ENCODE data around the gene SS18.
"Not testable (repeated sequence)": the region's sequence is repeated elsewhere in the genome, so short reads cannot be mapped to it uniquely, and the experiment has no call there.

SS18 gene

GRCh38 chr18:26090130-26091046 is at the start of gene SS18:
Gene SS18 (minus strand): TSS chr18:26090613. CDS start chr18:26090569, 44 bp downstream.
- DNase-seq (ENCODE audit: low read depth), result peak; percentile 80

GRCh38 chr18:26135548-26135947 is 45.1 kb upstream of the SS18 start:
- no peak for DNase-seq (ENCODE audit: low read depth)

GRCh38 chr18:26134107-26134506 is 43.7 kb upstream of the SS18 start:
- DNase-seq (ENCODE audit: low read depth), result no peak

GRCh38 chr18:26133652-26134051 is 43.2 kb upstream of the SS18 start, which contains the start of gene PSMA8:
Gene PSMA8 (plus strand): TSS chr18:26133869. CDS start chr18:26133966, 97 bp downstream.
- peak; percentile 15 for DNase-seq (ENCODE audit: low read depth)

GRCh38 chr18:26128192-26128591 is 37.8 kb upstream of the SS18 start:
- DNase-seq (ENCODE audit: low read depth), result not testable (repeated sequence)

- no peak for DNase-seq (ENCODE audit: low read depth)
Measured at GRCh38 chr18:26127786-26128185, 37.4 kb upstream of the SS18 start.

GRCh38 chr18:26121994-26122393 is 31.6 kb upstream of the SS18 start:
- DNase-seq (ENCODE audit: low read depth), result not testable (repeated sequence)

GRCh38 chr18:26121476-26121875 is 31.1 kb upstream of the SS18 start:
- DNase-seq (ENCODE audit: low read depth), result no peak

- DNase-seq (ENCODE audit: low read depth), result no peak
Measured at GRCh38 chr18:26119246-26119645, 28.8 kb upstream of the SS18 start.

GRCh38 chr18:26104035-26104434 is 13.6 kb upstream of the SS18 start:
- DNase-seq (ENCODE audit: low read depth), result no peak

GRCh38 chr18:26103579-26103978 is 13.2 kb upstream of the SS18 start:
- DNase-seq (ENCODE audit: low read depth), result no peak

GRCh38 chr18:26097563-26097962 is 7.2 kb upstream of the SS18 start:
- no peak for DNase-seq (ENCODE audit: low read depth)

GRCh38 chr18:26096852-26097251 is 6.4 kb upstream of the SS18 start:
- no peak for DNase-seq (ENCODE audit: low read depth)

GRCh38 chr18:26091047-26091630 is 726 bp upstream of the SS18 start:
- no peak for DNase-seq (ENCODE audit: low read depth)

GRCh38 chr18:26089293-26090129 is 902 bp downstream of the SS18 start:
- no peak for DNase-seq (ENCODE audit: low read depth)

- DNase-seq (ENCODE audit: low read depth), result no peak
Measured at GRCh38 chr18:26088487-26088886, 1.9 kb downstream of the SS18 start.

GRCh38 chr18:26086959-26087358 is 3.5 kb downstream of the SS18 start:
- no peak for DNase-seq (ENCODE audit: low read depth)

- DNase-seq (ENCODE audit: low read depth), result no peak
Measured at GRCh38 chr18:26085056-26085455, 5.4 kb downstream of the SS18 start.

- DNase-seq (ENCODE audit: low read depth), result no peak
Measured at GRCh38 chr18:26083099-26083498, 7.3 kb downstream of the SS18 start.

- DNase-seq (ENCODE audit: low read depth), result no peak
Measured at GRCh38 chr18:26082475-26082874, 7.9 kb downstream of the SS18 start.

GRCh38 chr18:26074246-26074645 is 16.2 kb downstream of the SS18 start:
- DNase-seq (ENCODE audit: low read depth), result no peak

GRCh38 chr18:26073758-26074157 is 16.7 kb downstream of the SS18 start:
- DNase-seq (ENCODE audit: low read depth), result no peak

Data from stimulated activated CD8-positive, alpha-beta memory T cell treated with anti-CD3 and anti-CD28 coated beads, Interleukin-12 subunit alpha, Interleukin-12 subunit beta, amount 100 ng/mL, for 1 hour (primary cell).